Measurements from ENCODE around the gene RPRD1B. TPM values are rescaled to one million over a fixed set of nuclear protein-coding genes. Genes with fewer than 3 reads are reported as not detected.

The RPRD1B gene
- total RNA-seq, 1 experiment from 2014 or later = 43.6 TPM

DNA sequence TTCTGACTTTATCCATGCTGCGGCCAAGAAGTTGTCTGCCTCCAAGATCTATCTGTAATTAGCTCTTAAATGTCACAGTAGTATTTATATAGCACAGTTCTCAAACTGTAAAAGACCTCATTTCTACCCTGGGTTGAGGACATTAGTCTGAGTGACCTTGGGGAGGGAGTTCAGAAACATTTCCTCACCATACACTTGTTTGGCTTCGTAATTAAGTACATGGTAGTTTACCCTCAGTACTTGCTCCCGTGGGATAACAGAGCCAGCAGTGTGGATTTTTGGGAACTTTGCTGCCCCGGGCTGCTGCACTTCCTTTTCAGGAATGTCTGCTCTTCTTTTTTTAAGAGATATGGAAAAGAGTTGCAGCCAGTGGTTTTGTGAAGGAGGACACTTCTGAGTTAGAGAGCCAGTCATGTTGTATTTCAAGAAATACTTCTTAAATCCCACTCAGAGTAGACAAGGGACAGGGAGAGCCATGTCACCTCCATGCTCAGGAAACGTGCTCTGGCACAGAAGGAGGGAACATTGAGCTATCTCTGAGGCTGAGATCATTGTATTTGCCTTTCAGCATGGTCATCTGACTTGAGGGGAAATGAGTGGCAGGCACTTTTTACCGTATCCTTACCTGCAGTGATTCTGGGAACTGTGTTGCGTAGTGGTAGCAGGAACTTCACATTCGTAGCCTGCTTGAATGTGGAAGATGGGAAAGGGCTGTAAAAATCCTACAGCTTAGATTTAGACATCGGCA is 33.6 kb downstream of the RPRD1B start:
- Histone ChIP-seq H3K4me1 (ENCODE audit: insufficient read depth, low read length) (peaks cover 1% of the 10 kb centered on the region; the same call in 1 of the 2 replicates), H3K27ac (ENCODE audit: low read length) (no peak overlapping the region), H3K9me2 (replicated peaks; ENCODE audit: low read length) (no peaks in the 10 kb centered on the region), H3K79me2 (ENCODE audit: low read length) (peaks cover 18% of the 10 kb centered on the region), H3K4me3 (ENCODE audit: low read length) (no peak overlapping the region), H3F3A (ENCODE audit: low read length, unreplicated experiment) (no peaks in the 10 kb centered on the region), H3K4me2 (ENCODE audit: low read length) (no peak overlapping the region), H3K9ac (ENCODE audit: low read length) (no peak overlapping the region), H3K9me3 (ENCODE audit: low read length) (no peaks in the 10 kb centered on the region), H3K36me3 (ENCODE audit: low read depth, low read length) (peaks cover 87% of the 10 kb centered on the region), H4K20me1 (ENCODE audit: low read length) (no peaks in the 10 kb centered on the region), H2AFZ (ENCODE audit: low read length) (no peak overlapping the region), H3K27me3 (ENCODE audit: low read length) (no peaks in the 10 kb centered on the region)
- POLR2A ChIA-PET (ENCODE audit: unreplicated experiment) = no interaction called here
- intact Hi-C loops (cut with micrococcal nuclease) = no loop called here
- DNase-seq (no peak), ATAC-seq (no peak)
- no TSS peak for BruUV-seq (replicated peaks)
- CTCF ChIA-PET = no interaction called here
- TF ChIP-seq, protein P1, sequence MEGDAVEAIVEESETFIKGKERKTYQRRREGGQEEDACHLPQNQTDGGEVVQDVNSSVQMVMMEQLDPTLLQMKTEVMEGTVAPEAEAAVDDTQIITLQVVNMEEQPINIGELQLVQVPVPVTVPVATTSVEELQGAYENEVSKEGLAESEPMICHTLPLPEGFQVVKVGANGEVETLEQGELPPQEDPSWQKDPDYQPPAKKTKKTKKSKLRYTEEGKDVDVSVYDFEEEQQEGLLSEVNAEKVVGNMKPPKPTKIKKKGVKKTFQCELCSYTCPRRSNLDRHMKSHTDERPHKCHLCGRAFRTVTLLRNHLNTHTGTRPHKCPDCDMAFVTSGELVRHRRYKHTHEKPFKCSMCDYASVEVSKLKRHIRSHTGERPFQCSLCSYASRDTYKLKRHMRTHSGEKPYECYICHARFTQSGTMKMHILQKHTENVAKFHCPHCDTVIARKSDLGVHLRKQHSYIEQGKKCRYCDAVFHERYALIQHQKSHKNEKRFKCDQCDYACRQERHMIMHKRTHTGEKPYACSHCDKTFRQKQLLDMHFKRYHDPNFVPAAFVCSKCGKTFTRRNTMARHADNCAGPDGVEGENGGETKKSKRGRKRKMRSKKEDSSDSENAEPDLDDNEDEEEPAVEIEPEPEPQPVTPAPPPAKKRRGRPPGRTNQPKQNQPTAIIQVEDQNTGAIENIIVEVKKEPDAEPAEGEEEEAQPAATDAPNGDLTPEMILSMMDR (conservative IDR thresholded peaks at IDR 0.05; ENCODE audit: low read depth, low read length) = no peak
- TF ChIP-seq EZH2phosphoT487 (IDR thresholded peaks at IDR 0.05; ENCODE audit: borderline replicate concordance, low read length) (no peak), EZH2 (IDR thresholded peaks at IDR 0.05; ENCODE audit: low read length, unreplicated experiment) (no peak)

DNA sequence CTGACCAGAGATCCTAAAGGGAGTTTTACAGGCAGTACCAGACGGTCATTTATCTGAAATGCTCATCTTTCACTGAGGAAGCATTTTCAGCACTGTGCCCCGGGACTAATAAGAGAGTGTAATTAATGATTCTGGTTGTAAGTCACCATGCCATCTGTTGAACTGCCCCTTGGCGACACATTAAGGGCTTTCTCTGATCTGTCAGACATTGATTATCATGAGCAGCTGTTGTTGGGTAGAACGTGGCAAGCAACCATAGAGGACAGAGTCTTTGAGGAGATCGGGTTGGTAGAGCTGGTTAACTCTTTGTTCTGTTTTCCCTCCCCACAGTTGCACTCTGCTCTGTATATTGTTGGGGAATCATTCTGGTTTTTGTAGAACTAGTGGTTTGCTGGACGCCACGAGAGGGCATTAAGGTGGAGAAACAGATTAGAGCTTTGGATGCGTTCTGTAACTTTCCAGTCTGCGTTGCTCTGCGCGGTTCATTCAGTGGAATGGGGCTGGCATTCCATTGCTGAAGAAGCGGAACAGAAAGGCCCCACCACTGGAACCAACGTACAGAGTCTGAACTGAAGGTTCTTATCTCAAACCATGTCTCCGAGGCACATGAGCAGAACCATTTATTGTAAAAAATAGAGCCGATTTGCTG is 34.3 kb downstream of the RPRD1B start:
- no peak overlapping the region for H2AFZ ChIP-seq (ENCODE audit: low read length)
- H3K27ac ChIP-seq (ENCODE audit: low read length) = no peak overlapping the region
- peaks cover 14% of the 10 kb centered on the region; the same call in 1 of the 2 replicates for H3K79me2 ChIP-seq (ENCODE audit: low read length)
- no peak overlapping the region for H3K4me3 ChIP-seq (ENCODE audit: low read length)
- H3K36me3 ChIP-seq (ENCODE audit: low read depth, low read length) = peaks cover 88% of the 10 kb centered on the region
- no TSS peak for BruUV-seq (replicated peaks)
- TF ChIP-seq, protein P1 (conservative IDR thresholded peaks at IDR 0.05; ENCODE audit: low read depth, low read length) = no peak
- TF ChIP-seq EZH2phosphoT487 (IDR thresholded peaks at IDR 0.05; ENCODE audit: borderline replicate concordance, low read length) = no peak
- H3K9ac ChIP-seq (ENCODE audit: low read length) = no peak overlapping the region
- H3K4me2 ChIP-seq (ENCODE audit: low read length) = no peak overlapping the region
- H4K20me1 ChIP-seq (ENCODE audit: low read length) = no peaks in the 10 kb centered on the region
- H3K9me2 ChIP-seq (replicated peaks; ENCODE audit: low read length) = no peaks in the 10 kb centered on the region
- no peaks in the 10 kb centered on the region for H3K9me3 ChIP-seq (ENCODE audit: low read length)
- intact Hi-C loops (cut with micrococcal nuclease) = no loop called here
- ATAC-seq = no peak
- ChIA-PET POLR2A (ENCODE audit: unreplicated experiment) (no interaction called here), CTCF (no interaction called here)
- peaks cover 8% of the 10 kb centered on the region for H3K4me1 ChIP-seq (ENCODE audit: insufficient read depth, low read length)
- no peaks in the 10 kb centered on the region for H3K27me3 ChIP-seq (ENCODE audit: low read length)
- no peak for DNase-seq
- H3F3A ChIP-seq (ENCODE audit: low read length, unreplicated experiment) = no peaks in the 10 kb centered on the region
